HCT116 (cell line): Measurements from ENCODE around the gene MS4A5. TPM values are rescaled to one million over a fixed set of nuclear protein-coding genes. Genes with fewer than 3 reads are reported as not detected.

Source experiments
- ATAC-seq: fragments of 200-7000 bp; cut with Tn5 transposase; 2 replicates; pipeline ENCODE4 v1.9.1; 2020; ENCODE audit warnings: mild to moderate bottlenecking, moderate library complexity
- BruUV-seq: library from RNA; stranded (reverse); fragments of 400-500 nt; replicated peaks from 2 replicates; lab custom pipeline; 2021; lab: Mats Ljungman, UMichigan
- CTCF ChIA-PET: fragments of 300-600 bp; sonication (Branson Sonifier 250); formaldehyde crosslinking; loops from one replicate; lab custom pipeline; 2021; ENCODE audit warnings: antibody characterized with exemption; lab: Charles Lee
- POLR2A ChIA-PET: fragments of 300-600, 350-600 bp; sonication (Branson Sonifier 250); formaldehyde crosslinking; loops from one replicate; lab custom pipeline; 2021; ENCODE audit warnings: antibody characterized with exemption; lab: Charles Lee
- RAD21 ChIA-PET, 2 experiments: fragments of 300-600 bp; sonication (Branson Sonifier 250); formaldehyde crosslinking; loops; one replicate each; lab custom pipeline; 2023; ENCODE audit warnings: low total read pairs in 2 of 2; ENCODE audit not compliant: uncharacterized antibody in 2 of 2, unreplicated experiment in 2 of 2, low non-redundant PET in 1 of 2; lab: Charles Lee
- DNase-seq: peaks from one replicate; pipeline ENCODE4 v3.0.0-alpha.2; 2010; ENCODE audit warnings: low read depth, low spot score
- H2AFZ ChIP-seq: fragments of 200-600 bp; shearing (Covaris generic), sonication (generic); 2 replicates; pipeline ENCODE4 v1.6.1; 2017; ENCODE audit warnings: low read depth, mixed run types, mixed read lengths, antibody characterized with exemption, low read length; ENCODE audit not compliant: poor library complexity, severe bottlenecking
- H3K27ac ChIP-seq: 2 replicates; pipeline ENCODE4 v1.5.1; 2012; ENCODE audit warnings: low read depth, low read length
- H3K27me3 ChIP-seq: fragments of 200-600 bp; sonication (generic); 2 replicates; pipeline ENCODE4 v1.6.1; 2016; ENCODE audit warnings: mixed run types, low read length, mixed read lengths; ENCODE audit not compliant: insufficient read depth
- H3K36me3 ChIP-seq, 2 experiments: fragments of 200-500 bp in 1 of 2; fragments of 200-600 bp in 1 of 2; sonication (Bioruptor generic) in 1 of 2; sonication (generic) in 1 of 2; 2 replicates each; pipeline versions ENCODE4 v1.5.1 to v1.6.1; 2014 to 2016; ENCODE audit warnings: low read length in 2 of 2, inconsistent platforms in 1 of 2, mixed read lengths in 1 of 2, mixed run types in 1 of 2; ENCODE audit not compliant: insufficient read depth in 2 of 2, control insufficient read depth in 1 of 2
- H3K4me1 ChIP-seq, 2 experiments: fragments of 200-600 bp in 1 of 2; sonication (generic) in 1 of 2; 2 replicates each; pipeline versions ENCODE4 v1.5.1 to v1.6.1; 2012 to 2017; ENCODE audit warnings: low read length in 2 of 2, inconsistent platforms in 1 of 2, mild to moderate bottlenecking in 1 of 2, mixed read lengths in 1 of 2, mixed run types in 1 of 2, moderate library complexity in 1 of 2; ENCODE audit not compliant: insufficient read depth in 2 of 2, control insufficient read depth in 1 of 2
- H3K4me2 ChIP-seq: fragments of 200-600 bp; sonication (generic); 2 replicates; pipeline ENCODE4 v1.6.1; 2017; ENCODE audit warnings: mixed run types, low read length, mixed read lengths
- H3K4me3 ChIP-seq, 2 experiments: fragments of 200-600 bp in 1 of 2; sonication (generic) in 1 of 2; replicated peaks in 1 of 2; 2 replicates each; pipeline ENCODE4 v1.5.1; 2011 to 2016; ENCODE audit warnings: low read length in 2 of 2, control low read depth in 1 of 2, low read depth in 1 of 2, mild to moderate bottlenecking in 1 of 2, mixed read lengths in 1 of 2, mixed run types in 1 of 2
- H3K79me2 ChIP-seq: fragments of 200-600 bp; sonication (generic); 2 replicates; pipeline ENCODE4 v1.6.1; 2017; ENCODE audit warnings: mild to moderate bottlenecking, mixed run types, low read length, moderate library complexity, mixed read lengths; ENCODE audit not compliant: insufficient read depth
- H3K9ac ChIP-seq: fragments of 200-600 bp; sonication (generic); 2 replicates; pipeline ENCODE4 v1.6.1; 2016; ENCODE audit warnings: low read length, mixed read lengths
- H3K9me2 ChIP-seq: fragments of 200-600 bp; sonication (generic), shearing (Covaris generic); 2 replicates; pipeline ENCODE4 v1.6.1; 2017; ENCODE audit warnings: mixed run types, mild to moderate bottlenecking, moderate library complexity; ENCODE audit not compliant: insufficient read depth
- H3K9me3 ChIP-seq, 2 experiments: fragments of 200-500 bp in 1 of 2; fragments of 200-600 bp in 1 of 2; sonication (Bioruptor generic) in 1 of 2; sonication (generic) in 1 of 2; 2 replicates each; pipeline ENCODE4 v1.6.1; 2014 to 2017; ENCODE audit warnings: low read length in 2 of 2, mixed read lengths in 2 of 2, inconsistent platforms in 1 of 2, low read depth in 1 of 2, mild to moderate bottlenecking in 1 of 2, mixed run types in 1 of 2, moderate library complexity in 1 of 2; ENCODE audit not compliant: control insufficient read depth in 1 of 2, insufficient read depth in 1 of 2
- H4K20me1 ChIP-seq: fragments of 200-600 bp; sonication (generic), shearing (Covaris generic); 2 replicates; pipeline ENCODE4 v1.6.1; 2017; ENCODE audit warnings: mixed run types, mild to moderate bottlenecking, moderate library complexity; ENCODE audit not compliant: insufficient read depth
- CBX3 ChIP-seq: IDR thresholded peaks from 2 replicates; pipeline ENCODE4 v1.6.1; 2012; ENCODE audit warnings: low read depth
- ELF1 ChIP-seq: IDR thresholded peaks from 2 replicates; pipeline ENCODE4 v1.6.1; 2012; ENCODE audit warnings: low read depth, borderline replicate concordance
- EZH2 ChIP-seq: fragments of 200-600 bp; sonication (generic); IDR thresholded peaks from 2 replicates; pipeline ENCODE4 v1.6.1; 2017; ENCODE audit warnings: antibody characterized with exemption, mixed run types
- EZH2phosphoT487 ChIP-seq: fragments of 200-600 bp; IDR thresholded peaks from 2 replicates; pipeline ENCODE4 v1.6.1; 2018; ENCODE audit warnings: antibody characterized with exemption, borderline replicate concordance
- FOSL1 ChIP-seq: IDR thresholded peaks from 2 replicates; pipeline ENCODE4 v1.6.1; 2012; ENCODE audit warnings: low read depth
- JUND ChIP-seq: IDR thresholded peaks from 2 replicates; pipeline ENCODE4 v1.6.1; 2012
- POLR2A ChIP-seq: IDR thresholded peaks from 2 replicates; pipeline ENCODE4 v1.7.0; 2011; ENCODE audit warnings: borderline replicate concordance; ENCODE audit not compliant: insufficient read depth, insufficient read length; ENCODE audit errors: extremely low read depth
- POLR2AphosphoS5 ChIP-seq: IDR thresholded peaks from 2 replicates; pipeline ENCODE4 v1.6.1; 2011; ENCODE audit warnings: mild to moderate bottlenecking, low read depth, low read length, moderate library complexity
- RAD21 ChIP-seq: IDR thresholded peaks from 2 replicates; pipeline ENCODE4 v1.6.1; 2012; ENCODE audit warnings: low read depth, mild to moderate bottlenecking
- REST ChIP-seq: IDR thresholded peaks from 2 replicates; pipeline ENCODE4 v1.6.1; 2012; ENCODE audit warnings: low read depth
- SIN3A ChIP-seq: IDR thresholded peaks from 2 replicates; pipeline ENCODE4 v1.6.1; 2012; ENCODE audit warnings: low read depth
- SP1 ChIP-seq: IDR thresholded peaks from 2 replicates; pipeline ENCODE4 v1.6.1; 2012; ENCODE audit warnings: low read depth
- TCF7L2 ChIP-seq: IDR thresholded peaks from 2 replicates; pipeline ENCODE4 v1.7.0; 2011; ENCODE audit warnings: borderline replicate concordance, inconsistent platforms; ENCODE audit not compliant: insufficient read depth, insufficient read length; ENCODE audit errors: extremely low read depth
- YY1 ChIP-seq: IDR thresholded peaks from 2 replicates; pipeline ENCODE4 v1.6.1; 2011; ENCODE audit warnings: low read length, low read depth, moderate library complexity, mild to moderate bottlenecking; ENCODE audit not compliant: insufficient replicate concordance; ENCODE audit errors: extremely low read depth
- ZFX ChIP-seq: fragments of 450-650 bp; IDR thresholded peaks from 2 replicates; pipeline ENCODE4 v1.6.1; 2017
- ZNF274 ChIP-seq: fragments of 200-500 bp; sonication (Bioruptor generic); IDR thresholded peaks from 2 replicates; pipeline ENCODE4 v1.6.1; 2014; ENCODE audit warnings: mild to moderate bottlenecking, low read depth, low read length, inconsistent platforms
- intact Hi-C: fragments of 100-400 bp; cut with micrococcal nuclease; formaldehyde crosslinking; loops from 2 replicates; pipeline ENCODE4 v1.10.0; 2022
- total RNA-seq: library from RNA; stranded (reverse); gene quantifications from one replicate; pipeline ENCODE4 v1.2.1, GENCODE V29; 2021; ENCODE audit not compliant: unreplicated experiment
- TF ChIP-seq, protein P1 (sequence below): IDR thresholded peaks from 2 replicates; pipeline ENCODE4 v1.6.1; 2012
- TF ChIP-seq, protein P2 (sequence below): IDR thresholded peaks from 2 replicates; pipeline ENCODE4 v1.6.1; 2012

The MS4A5 gene
- total RNA-seq, 1 experiment from 2014 or later = not detected

DNA sequence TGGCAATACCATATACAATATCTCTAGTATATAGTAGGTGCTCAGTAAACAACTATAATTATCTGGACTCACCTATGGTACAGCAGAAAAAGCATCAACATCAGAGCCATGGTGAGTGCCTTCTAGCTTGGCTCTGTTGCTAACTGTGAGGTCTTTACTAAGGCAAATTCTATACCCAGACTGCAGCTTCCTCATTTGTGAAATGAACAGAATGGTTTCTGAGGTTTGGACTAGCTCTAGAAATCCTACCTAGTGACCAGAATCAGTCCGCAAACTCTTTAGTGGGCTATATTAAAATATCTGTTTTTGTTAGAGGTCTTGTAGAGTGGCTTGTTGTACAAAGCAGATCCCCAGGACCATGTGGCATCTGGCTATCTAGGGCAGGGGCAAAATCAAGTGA is 30.0 kb downstream of the MS4A5 start:
- TF ChIP-seq JUND (no peak), TCF7L2 (no peak), POLR2AphosphoS5 (no peak), SIN3A (no peak), EZH2phosphoT487 (no peak), YY1 (no peak), ZNF274 (no peak), EZH2 (no peak), RAD21 (no peak), ZFX (no peak), SP1 (no peak), REST (no peak), POLR2A (no peak), CBX3 (no peak), ELF1 (no peak), FOSL1 (no peak)
- TF ChIP-seq, protein P1, sequence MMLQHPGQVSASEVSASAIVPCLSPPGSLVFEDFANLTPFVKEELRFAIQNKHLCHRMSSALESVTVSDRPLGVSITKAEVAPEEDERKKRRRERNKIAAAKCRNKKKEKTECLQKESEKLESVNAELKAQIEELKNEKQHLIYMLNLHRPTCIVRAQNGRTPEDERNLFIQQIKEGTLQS = no peak
- TF ChIP-seq, protein P2, sequence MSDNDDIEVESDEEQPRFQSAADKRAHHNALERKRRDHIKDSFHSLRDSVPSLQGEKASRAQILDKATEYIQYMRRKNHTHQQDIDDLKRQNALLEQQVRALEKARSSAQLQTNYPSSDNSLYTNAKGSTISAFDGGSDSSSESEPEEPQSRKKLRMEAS = no peak
- H3K4me1 ChIP-seq = no peaks in the 10 kb centered on the region
- no peaks in the 10 kb centered on the region for H3K79me2 ChIP-seq
- POLR2A ChIA-PET = no interaction called here
- no peak overlapping the region for H3K4me3 ChIP-seq
- no peak overlapping the region for H3K9ac ChIP-seq
- H3K4me2 ChIP-seq = no peak overlapping the region
- intact Hi-C loops = no loop called here
- no peak overlapping the region for H2AFZ ChIP-seq
- H4K20me1 ChIP-seq = no peaks in the 10 kb centered on the region
- no peaks in the 10 kb centered on the region for H3K9me3 ChIP-seq
- no peak for DNase-seq
- ATAC-seq = no peak
- H3K9me2 ChIP-seq = no peaks in the 10 kb centered on the region
- H3K27me3 ChIP-seq = no peaks in the 10 kb centered on the region
- no peaks in the 10 kb centered on the region for H3K36me3 ChIP-seq
- no TSS peak for BruUV-seq
- RAD21 ChIA-PET = no interaction called here
- CTCF ChIA-PET = no interaction called here
- H3K27ac ChIP-seq = no peak overlapping the region
